Measurements from ENCODE around the gene OGDHL.
"Not testable (repeated sequence)": the region's sequence is repeated elsewhere in the genome, so short reads cannot be mapped to it uniquely, and the experiment has no call there.

Gene OGDHL

DNA sequence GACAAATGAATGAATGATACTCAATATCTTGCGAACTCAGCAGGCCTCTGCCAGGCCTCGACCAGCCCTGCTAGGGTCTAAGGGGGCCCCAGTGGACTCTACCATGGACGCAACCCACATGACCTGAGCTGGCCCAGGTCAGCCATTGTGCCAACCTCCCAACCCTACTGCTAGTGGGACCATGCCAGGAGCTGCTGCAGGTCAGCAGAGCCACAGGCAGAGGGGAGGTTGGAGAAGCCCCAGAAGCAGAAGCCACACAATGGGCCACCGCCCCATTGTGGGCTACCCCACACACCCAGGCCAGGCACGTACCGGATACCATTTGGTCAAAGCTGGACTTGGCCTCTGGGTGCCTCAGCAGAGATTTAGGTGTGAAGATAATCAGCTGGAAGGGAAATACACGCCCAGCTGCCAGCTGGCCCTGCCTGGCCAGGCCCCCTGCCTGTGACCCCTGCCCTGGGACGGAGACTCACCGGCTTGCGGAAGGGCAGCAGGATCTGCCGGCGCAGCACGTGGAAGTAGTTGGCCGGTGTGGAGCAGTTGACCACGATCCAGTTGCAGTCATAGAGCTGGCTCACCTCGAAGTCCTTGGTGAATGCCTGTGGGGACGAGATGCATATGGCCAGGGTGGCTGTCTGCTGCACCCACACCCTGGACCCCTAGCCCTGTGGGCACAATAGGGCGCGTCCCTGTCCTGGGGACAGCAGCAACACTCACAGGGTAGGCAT is 24.5 kb downstream of the OGDHL start:
- DNase-seq = no peak

DNA sequence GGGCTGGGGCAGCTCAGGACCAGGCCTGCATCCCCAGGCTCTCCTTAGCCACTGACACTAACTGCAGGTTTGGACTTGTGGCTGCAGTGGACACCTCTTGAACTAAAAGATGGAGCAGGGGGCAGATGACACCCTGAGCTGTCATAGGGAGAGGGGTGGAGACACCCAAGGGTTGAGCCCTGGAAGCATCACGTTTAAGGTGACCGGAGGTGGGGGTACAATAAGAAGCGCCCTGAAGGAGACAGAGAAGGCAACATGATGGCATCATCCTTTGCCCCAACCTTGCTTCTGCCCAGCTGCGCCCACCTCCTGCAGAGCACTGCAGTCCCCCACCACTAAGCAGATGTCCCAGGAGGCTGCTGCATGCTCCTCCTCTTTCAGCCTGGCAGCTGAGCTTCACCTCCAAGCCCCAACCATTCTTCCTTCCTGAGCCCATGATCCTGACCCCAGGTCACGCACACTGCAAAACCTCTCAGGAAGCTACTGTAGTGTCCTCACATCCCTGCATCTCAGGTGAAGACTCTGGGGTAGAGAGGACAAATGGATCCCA is 25.5 kb downstream of the OGDHL start:
- no peak for DNase-seq

DNA sequence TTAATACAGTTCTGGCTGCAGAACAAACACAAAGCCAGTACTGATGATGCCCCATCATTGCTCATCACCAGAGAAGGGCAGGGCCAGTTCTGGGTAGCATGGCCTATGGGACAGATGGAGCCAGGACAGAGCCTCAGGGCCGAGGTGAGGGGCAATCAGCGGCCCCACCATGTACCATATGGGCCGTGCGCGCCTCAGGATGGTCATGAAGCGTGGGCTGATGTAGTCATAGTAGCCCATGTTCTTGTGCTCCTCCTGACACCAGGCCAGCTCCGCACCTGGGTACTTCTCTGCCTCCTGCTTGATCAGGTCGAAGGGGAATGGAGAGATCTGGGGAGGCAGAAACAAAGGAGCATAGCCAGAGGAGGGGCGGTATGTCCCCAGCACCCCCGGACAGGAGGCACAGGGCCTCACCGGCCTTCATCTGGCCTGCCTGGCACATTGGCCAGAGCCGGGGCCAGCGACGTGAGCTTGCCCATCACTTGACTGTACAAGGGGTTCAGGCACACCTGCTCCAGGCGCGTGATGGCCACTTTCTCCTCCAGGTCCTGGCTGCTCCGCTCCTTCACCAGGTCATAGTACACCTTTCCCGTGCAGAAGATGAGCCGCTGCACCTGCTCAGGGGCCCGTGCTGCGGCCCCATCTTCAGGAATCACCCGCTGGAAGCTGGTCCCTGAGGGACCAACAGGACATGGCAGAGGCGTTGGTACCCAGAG is 26.1 kb downstream of the OGDHL start:
- DNase-seq = no peak

DNA sequence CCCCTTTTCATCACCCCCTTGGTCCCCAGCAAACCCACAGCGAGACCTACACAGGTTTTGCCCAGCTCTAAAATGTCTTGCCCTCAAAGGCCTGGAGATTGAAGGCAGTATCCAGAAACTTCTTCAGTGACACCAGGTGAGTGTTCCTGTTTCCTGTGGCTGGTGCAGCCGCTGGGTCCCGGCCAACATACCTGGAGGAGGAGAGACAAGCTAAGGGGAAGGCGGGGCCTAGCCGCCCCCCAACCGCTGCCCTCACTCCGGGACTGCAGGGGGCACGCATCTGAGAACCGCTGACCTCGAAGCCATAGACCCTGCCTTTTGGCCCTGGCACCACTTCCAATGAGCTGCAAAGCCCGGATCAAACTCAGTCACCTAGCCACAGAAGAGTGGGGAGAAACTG is 27.0 kb downstream of the OGDHL start:
- DNase-seq = no peak

DNA sequence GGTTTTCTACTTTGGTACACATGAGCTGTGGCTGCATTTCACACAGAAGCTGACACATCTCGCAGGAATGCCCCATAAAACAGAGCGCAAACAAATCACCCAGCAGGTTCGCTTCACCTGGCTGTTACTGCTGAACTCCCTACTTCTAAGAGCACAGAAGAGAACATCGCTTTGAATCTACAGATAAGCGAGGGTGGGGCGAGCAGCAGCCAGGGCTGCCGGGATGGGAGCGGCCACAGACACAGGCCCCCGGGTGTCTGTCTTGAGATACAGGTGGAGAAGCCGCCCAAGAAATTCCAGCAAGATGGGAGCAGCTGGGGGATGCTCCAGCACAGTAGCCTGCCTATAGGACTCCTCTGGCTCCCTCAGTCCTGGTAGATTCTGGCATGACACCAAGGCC is 27.4 kb downstream of the OGDHL start:
- DNase-seq = no peak

DNA sequence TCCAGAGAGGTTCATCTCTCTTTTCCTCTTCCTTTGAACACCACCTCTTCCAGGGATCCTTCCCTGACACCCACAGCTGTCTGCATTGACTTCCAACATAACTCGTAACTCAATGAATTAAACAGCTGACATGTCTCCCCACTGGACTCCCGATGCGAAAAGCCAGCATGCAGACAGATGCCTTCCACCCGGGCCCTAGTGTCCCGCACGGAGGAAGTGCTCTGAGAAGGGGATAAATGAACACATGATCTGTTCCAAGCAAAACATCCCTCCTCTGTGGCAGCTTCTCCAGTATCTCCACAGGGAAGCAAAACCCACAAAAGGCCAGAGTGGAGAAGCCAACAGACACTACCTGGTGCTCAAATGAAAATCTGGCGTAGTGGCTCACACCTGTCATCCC is 28.3 kb downstream of the OGDHL start:
- no peak for DNase-seq

DNA sequence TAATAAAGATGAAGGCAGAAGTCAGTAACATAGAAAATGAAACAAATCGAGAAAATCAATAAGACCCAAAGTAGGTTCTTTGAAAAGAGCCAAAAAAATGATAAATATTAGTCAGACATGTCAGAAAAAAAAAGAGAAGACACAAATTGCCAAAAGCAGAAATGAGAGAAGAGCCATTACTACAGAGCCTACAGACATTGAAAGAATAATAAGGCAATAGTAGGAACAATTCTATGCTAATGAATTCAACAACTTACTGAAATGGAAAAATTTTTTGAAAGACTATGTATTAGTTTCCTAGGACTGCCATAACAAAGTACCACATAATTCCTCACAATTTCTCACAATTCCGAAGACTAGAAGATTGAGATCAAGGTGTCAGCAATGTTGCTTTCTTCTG is 35.5 kb downstream of the OGDHL start:
- DNase-seq = no peak

DNA sequence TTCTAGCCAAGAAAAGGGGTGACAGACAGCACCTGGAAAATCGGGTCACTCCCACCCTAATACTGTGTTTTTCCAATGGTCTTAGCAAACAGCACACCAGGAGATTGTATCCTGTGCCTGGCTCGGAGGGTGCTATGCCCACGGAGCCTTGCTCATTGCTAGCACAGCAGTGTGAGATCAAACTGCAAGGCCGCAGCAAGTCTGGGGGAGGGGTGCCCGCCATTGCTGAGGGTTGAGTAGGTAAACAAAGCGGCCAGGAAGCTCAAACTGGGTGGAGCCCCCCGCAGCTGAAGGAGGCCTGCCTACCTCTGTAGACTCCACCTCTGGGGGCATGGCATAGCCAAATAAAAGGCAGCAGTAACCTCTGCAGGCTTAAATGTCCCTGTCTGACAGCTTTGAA is 47.0 kb downstream of the OGDHL start:
- not testable (repeated sequence) for DNase-seq

DNA sequence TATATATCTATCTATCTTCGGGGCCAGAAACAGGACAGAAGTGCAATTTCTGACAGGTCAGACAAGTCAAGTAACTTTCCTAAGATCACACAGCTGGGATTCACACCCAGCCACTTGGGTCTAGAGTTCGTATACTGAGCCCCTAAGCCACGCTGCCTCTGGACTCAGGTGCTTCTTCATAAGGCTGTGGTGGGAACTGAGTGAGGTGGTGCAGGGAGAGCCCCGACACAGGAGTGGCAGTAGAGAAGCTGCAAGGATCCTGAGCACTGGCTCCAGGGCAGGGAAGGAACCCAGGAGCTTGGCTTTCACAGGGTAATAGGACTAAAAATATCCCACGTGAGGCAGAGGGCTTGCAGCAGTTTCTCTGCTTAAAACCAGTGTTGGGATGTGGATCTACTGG is 48.9 kb downstream of the OGDHL start:
- no peak for DNase-seq

DNA sequence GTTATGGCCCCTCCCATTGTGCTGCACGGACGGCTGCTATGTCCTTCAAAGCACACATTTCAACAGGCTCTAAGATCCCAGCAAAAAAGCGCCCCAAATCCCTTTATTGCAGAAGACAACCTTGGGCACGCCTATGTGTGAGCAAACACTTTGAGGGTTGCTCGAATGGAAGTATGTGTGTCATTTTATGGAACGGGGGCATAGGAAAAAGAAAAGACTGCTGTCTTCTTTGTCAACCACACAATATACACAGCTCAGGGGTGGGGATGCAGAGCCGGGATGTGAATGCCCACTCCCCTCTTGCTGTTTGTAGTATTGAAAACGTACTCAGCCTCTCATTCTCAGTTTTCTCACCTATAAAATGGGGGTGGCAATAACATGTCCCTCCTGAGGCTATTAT is 50.6 kb downstream of the OGDHL start:
- no peak for DNase-seq

DNA sequence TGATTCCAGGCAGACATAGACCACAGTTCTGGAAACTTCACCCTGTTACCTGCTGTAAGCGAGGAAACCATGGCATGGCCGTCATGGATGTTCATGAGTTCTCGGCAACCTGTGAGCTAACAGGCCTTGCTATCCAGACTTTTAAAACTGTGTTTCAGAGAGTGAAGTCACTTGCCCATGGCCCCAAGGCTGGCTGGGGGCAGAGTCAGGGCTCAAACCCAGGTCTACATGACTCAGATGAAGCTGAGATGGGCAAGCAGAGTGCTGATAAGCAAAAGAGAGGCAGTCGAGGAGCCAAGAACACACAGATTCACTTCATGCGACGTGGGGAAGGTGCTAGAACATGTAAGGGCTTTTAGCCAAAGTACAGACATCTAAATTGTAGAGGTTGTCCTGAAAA is 51.2 kb downstream of the OGDHL start:
- no peak for DNase-seq

DNA sequence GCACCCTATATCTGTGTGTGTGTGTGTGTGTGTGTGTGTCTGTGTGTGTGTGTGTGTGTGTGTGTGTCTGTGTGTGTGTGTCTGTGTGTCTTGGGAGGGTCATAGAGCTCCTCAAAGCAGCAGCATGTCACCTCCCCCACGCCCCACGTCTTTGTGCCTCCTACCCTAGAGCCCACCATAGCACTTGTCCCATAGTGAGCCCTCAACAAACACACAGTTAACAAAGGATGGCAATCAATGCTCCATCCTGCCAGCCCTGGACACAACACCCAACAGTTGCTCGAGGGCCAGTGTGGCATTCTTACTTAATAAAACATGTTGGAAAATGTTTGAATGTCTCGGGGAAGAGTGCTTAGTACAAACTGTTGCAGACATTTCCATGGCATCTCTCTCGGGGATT is 52.2 kb downstream of the OGDHL start:
- no peak for DNase-seq

DNA sequence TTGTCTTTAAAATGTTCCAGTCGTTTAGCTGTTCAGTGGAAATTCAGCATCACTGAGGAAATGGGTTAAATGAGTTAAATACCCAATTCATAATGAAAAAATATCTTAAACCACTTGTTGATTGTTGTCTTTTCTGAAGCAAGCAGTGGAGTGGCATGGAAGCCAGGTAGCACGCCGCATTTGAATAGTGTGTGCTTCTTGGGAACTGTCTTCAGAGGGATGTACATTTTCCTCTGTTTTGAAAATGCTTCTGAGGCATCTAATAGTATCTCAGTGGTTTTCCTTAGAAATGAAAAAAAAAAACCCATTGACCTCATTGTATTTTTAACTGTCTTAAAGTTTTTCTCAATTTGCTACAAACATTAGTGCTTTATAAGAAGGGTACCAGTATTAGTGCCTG is 54.5 kb downstream of the OGDHL start:
- DNase-seq = no peak

DNA sequence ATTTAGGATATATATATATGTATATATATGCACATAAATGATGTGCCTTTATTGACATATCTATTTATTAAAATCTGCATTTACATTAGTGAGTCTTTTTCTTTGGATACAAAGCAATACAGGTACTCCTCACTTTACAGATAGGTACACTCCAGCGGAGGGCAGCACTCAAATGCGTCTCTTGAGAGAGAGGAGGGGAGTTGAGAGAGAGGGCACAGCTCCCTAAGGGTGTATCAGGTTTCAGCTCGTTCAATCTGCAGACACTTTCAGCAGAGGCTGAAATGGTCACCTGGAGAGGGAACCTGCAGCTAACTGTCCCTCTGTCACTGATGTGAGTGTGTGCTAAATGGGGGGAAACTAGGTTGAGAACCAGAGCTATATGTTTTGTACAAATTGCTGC is 61.1 kb downstream of the OGDHL start:
- DNase-seq = no peak

DNA sequence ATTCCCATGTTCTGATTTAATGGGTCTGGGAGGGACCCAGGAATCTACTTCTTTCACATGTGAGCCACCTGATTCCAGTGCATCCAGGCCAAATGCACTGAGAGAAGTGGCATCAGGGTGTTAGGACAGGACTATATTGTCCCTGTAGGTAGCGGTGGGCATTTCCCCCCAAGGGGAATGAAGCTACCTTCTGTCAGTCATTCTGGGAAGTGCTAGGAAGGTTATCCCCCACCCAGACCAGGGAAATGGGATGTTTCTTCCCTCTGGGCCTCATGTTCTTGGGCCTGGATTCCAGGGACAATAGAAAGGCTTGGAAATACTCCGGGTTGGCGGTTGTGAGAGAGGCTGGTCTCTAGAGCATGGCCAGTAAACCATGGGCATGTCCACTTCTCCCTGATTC is 61.9 kb downstream of the OGDHL start:
- DNase-seq = no peak

DNA sequence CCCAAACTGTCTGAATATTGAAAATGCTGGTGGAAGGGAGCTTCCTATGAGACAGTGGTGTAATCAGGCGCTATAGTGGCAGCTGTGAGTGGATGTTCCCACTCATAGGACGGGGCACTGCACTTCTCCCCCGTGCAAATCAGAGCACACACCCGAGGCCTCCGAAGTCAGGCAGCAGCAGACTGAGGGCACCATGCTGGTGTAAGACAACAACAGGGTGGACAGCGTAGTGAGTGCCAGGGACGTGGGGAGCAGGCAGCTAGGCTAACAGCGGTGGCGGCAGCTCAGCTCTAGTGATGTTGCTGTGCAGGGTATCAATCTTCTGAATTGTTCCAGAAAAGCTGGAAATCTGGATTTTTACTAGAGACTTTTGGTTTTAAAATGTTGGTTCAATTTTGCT is 63.4 kb downstream of the OGDHL start:
- no peak for DNase-seq

DNA sequence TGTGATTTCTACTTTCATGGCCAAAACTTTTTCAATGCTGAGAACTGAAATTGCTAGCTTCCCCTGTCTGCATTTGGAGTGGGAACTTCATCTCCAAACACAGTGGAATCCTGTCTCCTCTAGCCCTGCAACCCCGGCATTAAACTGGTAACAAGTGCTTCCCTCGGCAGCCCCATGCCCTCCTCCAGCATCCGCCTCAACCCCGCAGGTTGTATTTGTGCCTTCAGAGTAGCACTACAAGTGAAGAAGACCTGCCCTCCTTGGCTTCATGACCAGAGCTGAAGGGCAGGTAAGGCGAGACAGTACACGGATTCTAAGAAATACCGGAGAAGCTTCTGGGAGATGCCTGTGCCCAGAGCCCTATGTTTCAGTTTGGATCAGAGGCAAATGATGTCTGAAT is 65.8 kb downstream of the OGDHL start:
- DNase-seq = no peak

DNA sequence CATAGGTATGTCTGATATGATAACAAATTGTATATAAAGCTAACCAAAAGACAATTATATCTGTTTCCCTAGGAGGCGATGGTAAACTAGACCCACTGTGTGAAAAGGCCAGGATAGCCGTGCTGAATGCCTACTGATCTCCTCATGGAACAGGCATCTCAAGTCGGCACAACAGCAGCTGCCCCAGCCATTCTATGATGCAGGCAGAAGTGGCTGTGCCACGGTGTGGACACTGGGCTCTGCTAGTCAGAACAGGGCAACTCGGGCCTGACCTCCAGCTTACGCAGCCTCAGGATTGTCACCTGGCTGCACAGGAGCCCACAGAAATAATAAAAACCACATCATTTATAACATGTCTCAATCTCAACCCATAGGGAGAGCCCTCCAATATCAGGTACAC is 67.7 kb downstream of the OGDHL start:
- no peak for DNase-seq

DNA sequence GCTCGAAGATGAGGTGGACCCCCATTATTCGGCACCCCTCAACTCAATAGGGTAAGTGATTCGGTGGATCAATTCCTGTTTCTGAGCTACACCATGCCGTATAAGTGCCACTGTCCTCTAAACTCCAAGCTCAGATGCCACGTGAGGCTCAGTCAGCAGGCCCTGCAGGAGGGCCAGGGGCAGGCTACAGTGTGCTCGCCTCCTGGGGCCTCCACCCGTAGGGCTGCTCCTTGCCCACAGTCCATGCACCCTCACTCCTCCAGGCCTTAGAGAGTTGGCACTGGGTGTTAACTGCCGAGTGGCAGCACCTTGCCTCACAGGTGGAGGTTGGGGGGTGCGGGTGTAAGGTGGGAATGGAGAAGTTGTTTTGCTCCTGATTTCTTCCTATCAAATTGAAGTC is 70.5 kb downstream of the OGDHL start:
- DNase-seq = no peak

DNA sequence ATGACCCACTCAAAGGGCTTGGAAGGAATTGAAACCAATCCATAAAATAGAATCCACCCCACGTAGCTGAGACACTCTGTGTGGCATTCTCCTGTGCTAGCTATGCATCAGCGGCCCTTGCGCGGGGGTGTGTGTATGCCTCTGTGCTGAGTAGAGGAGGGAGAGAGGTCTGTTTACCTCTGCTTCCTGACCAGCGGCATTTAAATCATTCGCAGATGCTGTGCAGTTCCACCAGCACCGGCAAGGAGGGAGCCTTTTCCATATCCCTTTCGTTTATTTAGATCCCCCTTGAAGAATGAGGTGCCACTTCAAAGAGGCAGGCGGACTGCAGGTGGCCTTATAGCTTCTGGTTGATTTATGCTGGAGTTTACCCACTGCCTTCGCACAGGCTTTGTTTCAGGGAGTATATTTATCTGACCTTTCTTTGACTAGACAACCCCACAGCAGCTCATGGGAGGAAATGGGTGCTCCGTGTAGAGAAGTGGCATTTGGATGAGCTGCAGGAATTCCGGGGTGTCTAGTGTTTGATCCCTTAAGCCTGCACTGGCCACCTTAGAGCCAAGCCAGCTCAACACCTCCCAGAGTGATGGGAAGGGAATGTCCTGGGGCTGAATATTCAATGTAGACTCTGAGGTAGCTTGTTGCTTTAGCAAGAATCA is 71.3 kb downstream of the OGDHL start:
- no peak for DNase-seq

DNA sequence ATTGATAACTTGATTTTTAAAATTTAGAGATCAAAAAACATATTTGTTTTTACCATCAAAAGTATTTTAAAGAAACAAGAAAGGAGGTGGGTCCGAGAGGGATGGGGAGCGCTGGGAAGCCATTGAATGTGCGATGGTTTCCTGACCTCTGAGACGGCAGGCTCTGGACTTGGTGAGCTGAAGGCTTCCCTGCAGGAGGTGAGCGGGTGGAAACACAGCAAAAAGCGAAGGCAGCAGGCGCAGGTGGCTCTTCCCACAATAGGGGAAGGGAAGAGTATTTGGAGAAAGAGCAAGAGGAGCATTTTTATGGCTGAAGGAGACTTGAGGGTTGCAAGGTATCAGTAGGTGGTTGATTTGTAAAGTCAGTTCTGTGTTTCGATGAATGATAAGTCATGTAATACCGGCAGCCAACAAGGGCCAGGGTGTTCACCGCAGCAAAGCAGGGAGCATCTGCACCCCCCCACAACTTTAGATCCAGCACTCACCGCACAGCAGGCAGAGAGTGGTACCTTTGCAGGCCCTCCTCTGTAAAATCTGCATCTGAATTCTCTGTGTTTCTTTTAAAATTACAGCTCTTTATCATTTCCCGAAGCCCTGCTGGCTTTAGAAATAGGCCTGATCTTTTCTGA is 72.1 kb downstream of the OGDHL start:
- DNase-seq = no peak

DNA sequence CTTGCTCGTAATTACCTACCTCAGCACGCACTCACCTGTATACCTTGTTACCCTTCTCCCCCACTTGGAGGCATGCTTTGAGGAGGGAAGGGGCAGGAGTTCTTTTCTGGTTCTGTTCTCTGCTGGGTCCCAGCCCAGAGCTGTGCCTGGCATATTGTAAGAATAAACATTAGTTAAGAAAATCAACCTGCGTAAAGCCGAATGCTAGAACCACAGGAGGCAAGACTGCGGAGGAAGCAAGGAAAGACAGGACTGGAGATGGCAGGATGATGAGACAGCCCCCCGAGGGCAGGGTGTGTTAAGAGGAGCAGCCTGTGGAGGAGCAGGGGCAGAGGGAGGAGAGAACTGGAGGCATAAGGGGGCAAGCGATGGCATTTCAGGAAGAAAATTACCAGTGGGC is 73.2 kb downstream of the OGDHL start:
- DNase-seq = no peak

DNA sequence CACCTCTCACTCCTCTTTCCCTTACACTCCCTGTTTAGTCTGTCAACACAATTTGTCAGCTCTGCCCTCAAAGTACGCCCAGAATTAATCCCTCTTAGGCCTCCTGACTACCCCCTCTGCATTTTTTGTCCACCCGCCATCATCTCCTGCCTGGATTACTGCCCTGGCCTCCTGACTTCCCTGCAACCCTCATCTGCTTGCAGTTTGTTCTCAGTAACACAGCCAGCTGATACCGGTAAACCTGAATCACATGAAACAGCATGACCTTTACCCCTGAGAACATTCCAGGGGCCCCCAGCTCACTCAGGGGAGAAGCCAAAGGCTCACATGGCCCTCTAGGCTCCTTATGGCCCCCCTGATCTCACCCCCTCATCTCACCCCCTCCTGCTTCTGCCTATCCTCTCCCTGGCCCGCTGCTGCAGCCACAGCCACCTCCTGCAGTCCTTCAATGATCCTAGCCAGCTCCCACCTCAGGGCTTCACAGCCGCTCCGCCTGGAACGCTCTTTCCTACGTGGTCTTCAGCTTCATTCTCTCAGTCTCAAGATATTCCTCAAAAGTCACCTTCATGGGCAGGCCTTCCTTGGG is 73.8 kb downstream of the OGDHL start:
- peak; percentile 23 for DNase-seq

Data from retina (tissue), 1 donor.